ENCODE measurements around the gene CACNA2D4.
A peak's percentile ranks its signal among the peaks of the same experiment; 100 is the strongest.

CACNA2D4 gene

DNA sequence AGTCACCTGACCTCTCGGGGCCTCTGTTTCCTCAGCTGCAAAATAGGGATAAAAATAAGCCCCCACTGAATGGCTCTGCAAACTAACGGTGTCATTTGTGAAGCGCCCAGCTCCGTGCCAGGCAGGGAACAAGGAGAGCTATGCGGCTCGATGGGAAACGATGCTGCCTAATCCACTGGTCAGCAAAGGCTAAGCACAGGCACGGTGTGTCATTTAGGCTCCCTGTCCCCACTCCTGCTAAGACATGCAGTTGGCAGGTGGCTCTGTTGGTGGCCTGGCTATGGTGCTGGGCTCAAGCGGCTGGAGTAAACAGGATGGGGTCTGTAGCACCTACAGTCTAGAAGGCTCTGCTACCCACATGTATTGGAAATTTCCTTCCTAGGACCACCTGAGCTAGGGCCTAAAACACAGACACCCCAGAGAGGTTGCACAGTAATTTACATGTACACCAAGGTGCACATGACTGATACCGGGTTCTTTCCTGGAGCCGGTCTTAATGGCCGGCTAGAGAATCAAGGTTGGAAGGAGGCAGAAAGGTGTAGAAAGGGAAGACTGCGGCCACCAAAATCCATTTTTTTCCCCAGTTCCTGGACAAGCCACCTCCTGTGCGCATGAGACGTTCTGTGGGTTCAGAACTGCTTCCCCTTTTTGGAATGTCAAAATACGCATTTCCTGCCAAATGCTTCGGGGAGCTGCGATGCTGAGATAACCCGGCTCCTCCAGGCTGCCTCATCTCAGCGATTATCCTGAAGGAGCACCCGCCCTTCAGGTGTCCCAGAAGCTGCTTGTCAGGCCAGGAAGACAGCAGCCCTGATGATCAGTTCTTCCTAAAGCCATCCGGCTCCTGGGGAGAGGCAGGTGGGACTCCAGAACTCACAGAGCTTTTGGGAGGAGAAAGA, 1.0 kb downstream of the CACNA2D4 start:
- DNase-seq: peak; percentile 70

GRCh38 chr12:1916371-1917171, 1.9 kb downstream of the CACNA2D4 start:
- DNase-seq: peak; percentile 90

DNA sequence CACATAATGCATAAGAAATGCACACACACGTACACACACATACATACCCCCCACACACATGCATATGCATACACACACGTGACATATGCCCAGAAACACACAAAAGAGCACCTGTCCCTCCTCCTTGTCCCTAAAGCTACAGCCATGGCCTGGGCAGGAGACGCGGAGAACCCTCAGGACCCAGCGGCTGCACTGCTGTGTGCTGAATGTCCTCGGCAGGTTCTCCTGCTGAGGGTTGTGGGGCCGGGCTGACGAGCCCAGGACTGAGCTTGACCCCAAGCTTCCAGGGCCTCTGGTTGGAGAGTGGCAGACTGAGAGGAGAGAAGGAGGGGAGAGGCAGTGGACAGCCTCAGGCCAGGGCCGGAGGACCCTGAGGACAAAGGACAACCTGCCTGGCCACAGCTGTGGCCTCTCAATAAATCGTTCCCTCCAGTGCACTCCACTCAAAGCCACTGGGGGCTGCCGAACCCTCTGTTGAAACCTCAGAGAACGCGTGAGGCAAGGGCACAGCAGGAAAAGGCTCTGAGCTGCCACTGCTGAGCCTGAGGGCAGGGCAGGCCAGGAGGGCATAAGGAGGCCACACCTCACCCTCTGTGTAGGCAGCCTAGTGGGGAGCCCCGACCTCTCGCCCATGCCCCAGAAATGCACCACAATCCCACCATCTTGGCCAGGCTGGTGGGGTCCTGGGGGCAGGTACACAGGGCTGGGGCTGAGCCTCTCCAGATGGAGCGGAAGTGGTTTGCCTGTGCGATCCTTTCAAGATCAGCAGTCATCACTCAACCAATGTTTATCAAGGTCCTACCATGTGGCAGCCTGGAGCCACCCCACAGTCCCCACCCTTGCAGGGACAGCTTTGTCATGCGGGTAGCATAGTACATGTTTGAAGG, 3.1 kb downstream of the CACNA2D4 start:
- no peak for DNase-seq

- no peak for DNase-seq
These were observed 4.1 kb downstream of the CACNA2D4 start for GRCh38 chr12:1914114-1914911.

GRCh38 chr12:1913377-1914113, 4.9 kb downstream of the CACNA2D4 start:
- DNase-seq: no peak

DNA sequence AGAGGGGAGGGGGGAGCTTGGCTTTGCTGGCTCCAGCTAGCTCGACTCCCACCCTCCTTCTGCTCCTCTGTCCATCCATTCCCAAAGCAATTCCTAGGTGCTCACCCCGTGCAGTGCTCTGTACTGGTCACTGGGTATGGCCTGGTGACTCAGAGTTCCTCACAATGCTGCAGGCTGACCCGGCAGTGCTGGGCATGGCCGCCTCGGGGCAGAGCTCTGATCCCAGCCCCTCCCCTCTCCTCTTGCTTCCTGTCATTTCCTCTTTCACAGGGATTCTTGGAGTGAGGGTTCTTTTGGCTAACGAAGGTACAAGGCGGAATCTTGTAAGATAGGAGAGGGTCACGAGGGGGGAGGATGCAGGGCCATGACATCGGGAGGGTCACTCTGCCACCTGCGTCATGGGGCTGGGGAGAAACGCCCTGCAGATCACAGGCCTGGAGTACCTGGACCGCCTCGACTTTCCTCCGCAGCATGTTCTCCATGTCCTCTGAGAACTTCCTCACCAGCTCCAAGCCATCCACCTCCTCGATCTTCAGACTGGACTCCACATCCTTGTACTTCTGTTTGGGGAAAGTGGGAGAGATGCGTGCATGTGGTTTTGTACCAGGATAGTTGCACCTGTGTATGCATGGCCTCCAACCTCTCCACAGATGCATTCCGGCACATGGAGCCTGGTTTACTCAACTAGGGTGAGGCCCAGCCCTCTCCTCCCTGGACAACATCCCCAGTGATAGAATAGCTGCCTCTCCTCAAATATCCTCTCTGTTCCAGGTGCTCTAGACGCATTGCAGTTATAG, 5.7 kb downstream of the CACNA2D4 start:
- DNase-seq: no peak

DNA sequence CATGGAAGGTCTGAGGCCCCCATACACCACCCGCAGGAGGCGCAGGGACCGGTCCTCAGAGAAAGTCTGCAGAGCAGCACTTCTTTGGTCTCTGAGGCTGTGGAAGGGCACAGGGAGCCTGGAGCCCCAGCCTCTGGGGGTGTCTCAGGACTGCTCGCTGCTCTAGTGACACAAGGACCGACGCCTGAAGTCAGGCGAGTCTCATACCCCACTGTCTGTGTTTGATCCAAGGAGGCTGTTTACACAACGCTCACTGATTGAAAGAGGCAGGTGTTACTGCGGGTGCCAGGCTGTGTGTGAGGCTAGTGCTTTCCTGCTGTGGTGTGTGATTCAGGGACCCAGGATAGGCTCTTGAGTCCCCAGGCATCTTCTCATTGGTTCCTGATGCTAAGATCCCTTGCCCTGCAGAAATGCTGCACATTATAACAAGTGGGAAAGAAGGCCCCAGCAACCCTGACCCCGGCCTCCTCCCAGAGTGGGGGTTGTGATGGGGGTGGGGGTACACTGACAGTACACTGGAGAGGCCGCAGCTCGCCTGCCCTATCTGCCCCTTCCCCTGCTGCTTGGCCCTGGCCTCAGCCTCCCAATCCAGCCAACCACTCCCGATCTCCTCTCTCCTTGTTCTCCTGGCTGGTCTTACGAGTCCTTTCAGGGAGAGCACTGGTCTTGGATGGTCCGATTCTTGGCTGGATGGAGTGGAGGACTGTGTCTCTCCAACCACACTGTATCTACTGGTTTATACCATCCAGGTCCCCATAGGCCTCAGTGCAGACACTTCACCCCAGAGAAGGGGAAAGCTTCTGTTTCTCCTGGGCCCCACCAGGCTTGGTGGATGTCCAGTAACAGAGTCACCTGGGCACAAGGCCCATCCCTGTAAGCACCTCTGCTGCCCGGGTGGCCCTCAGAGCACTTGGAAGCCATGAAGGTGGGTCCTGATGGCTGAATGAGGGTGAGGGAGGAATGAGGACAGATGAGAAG, 6.6 kb downstream of the CACNA2D4 start:
- peak; percentile 98 for DNase-seq

DNA sequence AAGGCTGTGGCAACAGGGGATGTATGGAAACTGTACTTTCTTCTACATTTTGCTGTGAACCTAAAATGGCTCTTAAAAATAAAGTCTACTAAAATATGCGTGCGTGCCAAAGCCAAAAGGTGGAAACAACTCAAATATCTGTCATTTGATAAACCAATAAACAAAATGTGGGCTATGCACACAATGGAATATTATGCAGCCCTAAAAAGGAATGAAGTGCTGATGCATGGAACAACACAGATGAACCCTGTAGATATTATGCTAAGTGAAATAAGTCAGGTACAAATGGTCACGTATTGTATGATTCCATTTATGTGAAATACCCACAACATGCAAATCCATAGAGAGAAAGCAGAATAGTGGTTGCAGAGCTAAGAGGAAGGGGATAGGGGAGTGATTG, 8.0 kb downstream of the CACNA2D4 start:
- no peak for DNase-seq

- no peak for DNase-seq
These were observed 9.7 kb downstream of the CACNA2D4 start for GRCh38 chr12:1908758-1909157.

DNA sequence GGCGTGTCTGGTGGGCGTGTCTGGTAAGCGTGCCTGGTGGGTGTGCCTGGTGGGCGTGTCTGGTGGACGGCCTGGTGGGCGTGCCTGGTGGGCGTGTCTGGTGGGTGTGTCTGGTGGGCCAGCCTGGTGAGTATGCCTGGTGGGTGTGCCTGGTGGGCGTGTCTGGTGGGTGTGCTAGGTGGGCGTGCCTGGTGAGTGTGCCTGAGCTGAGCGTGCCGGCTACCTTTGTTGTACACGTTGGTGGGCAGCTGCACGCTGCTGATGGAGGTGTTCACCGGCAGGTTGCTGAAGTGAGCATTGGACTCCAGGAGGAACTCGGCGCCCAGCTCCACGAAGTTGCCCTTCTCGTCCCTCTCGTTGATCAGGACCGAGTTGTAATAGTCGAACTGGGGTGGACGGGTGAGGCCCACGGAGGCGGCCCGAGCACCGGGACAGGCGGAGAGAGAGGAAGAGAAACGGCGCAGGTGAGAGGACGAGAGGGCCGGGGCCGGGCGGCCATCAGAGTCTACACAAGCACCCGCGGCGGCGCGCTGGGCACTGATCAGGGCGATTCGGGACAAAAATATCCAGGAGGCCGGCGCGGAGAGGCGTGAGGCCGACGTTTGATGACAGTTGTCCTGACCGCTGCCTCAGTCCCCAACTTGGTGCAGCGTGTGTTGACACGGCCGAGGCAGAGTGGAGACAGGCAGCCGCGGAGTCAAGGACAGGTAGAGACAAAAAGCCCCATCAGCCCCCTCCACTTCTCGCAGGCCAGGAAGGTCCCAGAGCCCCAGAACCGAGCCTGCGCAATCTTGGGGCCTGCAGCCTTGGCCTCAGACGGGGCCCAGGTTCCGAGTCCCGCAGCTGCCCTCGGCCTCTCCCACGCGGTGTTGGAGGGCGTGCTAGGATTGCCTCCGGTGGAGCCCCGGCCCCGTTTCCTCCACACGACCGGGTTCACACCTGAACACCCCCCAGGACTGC, 10.5 kb downstream of the CACNA2D4 start:
- DNase-seq: no peak

DNA sequence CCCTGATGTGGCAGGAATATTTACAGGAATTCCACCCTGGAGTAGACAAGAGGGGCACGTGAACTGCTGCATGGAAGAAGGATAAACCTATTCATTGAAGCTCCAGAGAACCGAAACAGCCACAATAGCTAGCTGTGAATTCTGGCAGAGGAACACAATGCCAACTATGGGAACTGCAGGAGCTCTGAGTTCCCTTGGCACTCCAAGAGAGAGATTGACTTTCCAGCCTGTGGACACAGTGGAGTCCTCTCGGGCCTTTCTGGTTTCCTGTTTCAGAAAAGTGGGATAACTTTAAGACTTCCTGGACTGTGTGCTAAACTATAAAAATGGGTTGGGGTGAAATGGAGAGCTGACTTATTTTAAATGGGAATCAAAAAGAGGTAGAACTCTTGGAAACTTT, 11.9 kb downstream of the CACNA2D4 start:
- no peak for DNase-seq

DNA sequence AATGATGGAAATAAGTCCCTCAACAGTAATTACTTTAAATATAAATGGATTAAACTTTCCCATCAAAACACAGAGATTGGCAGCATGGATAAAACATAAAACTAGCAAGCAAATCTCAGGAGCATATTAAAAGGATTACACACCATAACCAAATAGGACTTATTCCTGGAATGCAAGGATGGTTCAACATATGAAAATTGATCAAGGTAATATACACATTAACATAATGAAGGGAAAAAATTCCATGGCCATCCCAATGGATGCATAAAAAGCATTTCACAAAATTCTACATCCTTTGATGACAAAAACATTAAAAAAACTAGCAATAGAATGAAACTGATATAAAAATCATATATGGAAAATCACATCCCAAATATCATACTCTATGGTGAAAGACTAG, 13.6 kb downstream of the CACNA2D4 start:
- no peak for DNase-seq

GRCh38 chr12:1896964-1897363, 21.5 kb downstream of the CACNA2D4 start:
- DNase-seq: no peak

GRCh38 chr12:1890810-1891209, 27.6 kb downstream of the CACNA2D4 start:
- no peak for DNase-seq

DNA sequence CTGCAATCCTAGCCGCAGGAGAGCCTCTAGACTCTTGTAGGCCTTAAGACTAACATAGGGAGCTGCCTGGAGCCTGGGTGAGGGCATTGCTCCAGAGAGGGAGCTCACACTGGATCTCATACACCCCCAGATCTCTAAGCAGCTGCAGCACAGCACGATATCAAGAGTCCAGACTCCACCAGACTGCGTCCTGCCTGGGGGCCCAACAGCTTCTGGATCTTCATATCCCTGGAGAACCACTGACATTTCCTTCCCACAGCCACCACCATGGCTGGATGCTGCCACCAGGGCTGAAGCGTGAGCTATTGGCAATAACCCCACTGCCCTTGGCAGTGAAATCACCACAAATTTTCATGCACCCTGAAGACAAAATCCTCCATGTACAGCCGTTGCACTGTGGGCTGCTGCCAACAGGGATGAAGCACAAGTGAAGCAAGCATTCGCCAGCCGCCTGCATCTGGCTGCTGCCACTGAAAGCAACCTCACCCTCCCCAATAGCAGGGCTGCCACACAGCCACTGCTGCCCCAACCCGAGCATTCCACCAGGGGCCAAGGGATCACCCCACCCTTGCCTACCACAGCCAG, 28.2 kb downstream of the CACNA2D4 start:
- no peak for DNase-seq

DNA sequence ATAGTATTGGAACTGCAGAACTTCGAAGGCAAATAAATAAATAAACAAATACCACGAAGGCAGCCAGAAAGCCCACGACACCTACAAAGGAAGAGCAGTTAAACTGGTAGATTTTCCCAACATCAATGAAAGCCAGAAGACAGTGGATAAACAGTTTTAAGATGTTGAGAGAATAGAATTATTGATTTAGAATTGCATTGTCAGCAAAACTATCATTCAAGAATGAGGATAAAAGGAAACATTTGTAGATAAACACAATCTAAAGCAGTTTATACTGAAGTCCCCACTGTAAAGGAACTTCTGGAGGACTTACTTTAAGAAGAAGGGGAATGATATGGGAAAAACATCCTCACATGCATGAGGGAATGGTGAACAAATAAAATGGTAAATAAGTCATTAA, 29.5 kb downstream of the CACNA2D4 start:
- DNase-seq: no peak

DNA sequence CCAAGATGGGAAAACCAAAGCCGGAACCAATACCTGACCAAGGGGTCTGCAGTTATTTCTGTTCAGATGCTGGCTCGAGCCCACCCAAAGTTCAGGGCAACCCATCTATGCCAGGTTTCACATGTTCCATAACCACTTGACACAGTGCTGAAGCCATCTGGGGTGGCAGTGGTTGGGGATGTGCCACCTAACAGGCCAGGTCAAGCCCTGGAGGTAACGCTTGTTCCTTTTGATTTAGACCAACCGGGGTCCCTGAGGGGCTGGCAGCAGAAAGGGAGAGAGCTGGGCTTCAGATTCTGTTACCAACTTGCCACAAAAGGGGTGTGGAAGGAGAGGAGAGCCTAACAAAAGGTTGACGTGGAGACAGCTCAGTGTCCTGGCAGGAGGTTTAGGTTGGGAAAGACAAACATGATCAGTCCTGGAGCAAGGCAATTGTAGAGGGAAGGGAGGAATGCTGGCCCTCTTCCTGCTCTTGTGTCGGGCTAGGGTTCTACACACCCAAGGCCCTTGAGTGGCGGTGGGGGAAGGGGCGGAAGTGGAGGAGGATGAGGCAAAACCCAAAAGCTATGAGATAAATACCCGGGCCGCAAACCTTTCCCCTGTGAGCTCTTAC, 31.9 kb downstream of the CACNA2D4 start:
- DNase-seq: no peak

Measured in NCI-H1092 treated with DMSO at 0.1 percent for 48 hours (cell line).